ENCODE measurements around the gene RNF207. TPM values are rescaled to one million over a fixed set of nuclear protein-coding genes. Genes with fewer than 3 reads are reported as not detected.

Gene RNF207
- total and polyA plus RNA-seq, 4 donors, result 3.3 to 13.7 (median 5.8) TPM

DNA sequence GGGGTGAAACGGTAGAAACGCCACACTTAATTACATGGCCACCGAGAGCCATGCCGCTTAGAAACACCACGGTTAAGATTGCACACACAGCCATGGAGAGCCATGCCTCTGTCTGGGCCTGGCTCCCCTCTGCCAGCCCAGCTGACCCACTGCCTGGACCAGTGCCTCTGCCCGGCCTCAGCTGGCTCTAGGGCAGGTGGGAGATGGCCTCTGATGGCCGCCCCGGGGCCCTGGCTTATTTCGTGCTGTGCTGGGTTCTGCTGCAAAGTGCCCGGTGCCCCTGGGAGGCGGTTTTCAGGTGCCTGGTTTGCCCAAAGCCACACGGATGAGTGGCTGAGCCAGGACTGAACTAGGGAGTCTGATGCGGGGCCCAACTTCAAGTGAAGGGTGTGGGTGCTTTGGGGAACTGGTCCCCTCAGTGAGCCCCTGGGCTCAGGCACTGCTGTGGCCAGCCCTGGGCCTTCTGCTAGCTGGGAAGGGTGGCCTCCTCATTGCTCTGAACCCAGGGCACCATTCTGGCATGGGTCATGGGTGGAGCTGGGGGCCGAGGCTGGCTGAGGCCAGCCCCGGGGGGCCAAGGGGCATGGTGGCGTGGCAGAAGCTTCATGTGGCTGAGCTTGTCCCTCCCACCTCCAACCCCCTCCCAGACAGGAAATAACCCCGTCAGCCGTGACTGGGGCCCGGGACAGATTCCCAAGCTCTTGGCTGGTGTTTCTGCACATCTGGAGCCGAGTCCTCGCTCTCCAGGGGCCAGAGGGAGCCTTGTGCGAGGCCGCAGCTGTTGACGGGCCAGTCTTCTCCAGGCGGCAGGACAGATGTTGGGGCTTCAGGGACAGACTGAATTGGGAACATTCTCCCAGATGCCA is 56.9 kb downstream of the RNF207 start:
- WGBS, result 89% methylated on average over 25 of the region's 25 CpGs
- H3K36me3 ChIP-seq (ENCODE audit: control insufficient read depth in 4 of 4, insufficient read depth in 3 of 4, low read depth in 1 of 4, low read length in 3 of 4), result no peaks in the 10 kb centered on the region
- no peaks in the 10 kb centered on the region for H3K9me3 ChIP-seq (ENCODE audit: control insufficient read depth in 4 of 4, low read length in 3 of 4)
- H3K4me1 ChIP-seq (ENCODE audit: control insufficient read depth in 4 of 4, insufficient read depth in 4 of 4, low read length in 3 of 4), result peaks cover 11 to 27% (median 20%) of the 10 kb centered on the region in 4 donors
- TF ChIP-seq RAD21 (IDR thresholded peaks at IDR 0.05) (no peak), HNF4G (IDR thresholded peaks at IDR 0.05) (no peak), YY1 (IDR thresholded peaks at IDR 0.05) (no peak), REST (IDR thresholded peaks at IDR 0.05) (no peak), MAX (IDR thresholded peaks at IDR 0.05) (no peak), EGR1 (IDR thresholded peaks at IDR 0.05; ENCODE audit: low read depth in 2 of 2) (no peak), FOXA2 (IDR thresholded peaks at IDR 0.05) (no peak), HNF4A (conservative IDR thresholded peaks at IDR 0.05) (no peak), NR2F2 (IDR thresholded peaks at IDR 0.05) (no peak), GABPA (IDR thresholded peaks at IDR 0.05 in 1 of 2, conservative IDR thresholded peaks at IDR 0.05 in 1 of 2) (no peak), FOXA1 (IDR thresholded peaks at IDR 0.05) (no peak)
- TF ChIP-seq, protein P1, sequence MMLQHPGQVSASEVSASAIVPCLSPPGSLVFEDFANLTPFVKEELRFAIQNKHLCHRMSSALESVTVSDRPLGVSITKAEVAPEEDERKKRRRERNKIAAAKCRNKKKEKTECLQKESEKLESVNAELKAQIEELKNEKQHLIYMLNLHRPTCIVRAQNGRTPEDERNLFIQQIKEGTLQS (IDR thresholded peaks at IDR 0.05), result no peak
- TF ChIP-seq, protein P2, sequence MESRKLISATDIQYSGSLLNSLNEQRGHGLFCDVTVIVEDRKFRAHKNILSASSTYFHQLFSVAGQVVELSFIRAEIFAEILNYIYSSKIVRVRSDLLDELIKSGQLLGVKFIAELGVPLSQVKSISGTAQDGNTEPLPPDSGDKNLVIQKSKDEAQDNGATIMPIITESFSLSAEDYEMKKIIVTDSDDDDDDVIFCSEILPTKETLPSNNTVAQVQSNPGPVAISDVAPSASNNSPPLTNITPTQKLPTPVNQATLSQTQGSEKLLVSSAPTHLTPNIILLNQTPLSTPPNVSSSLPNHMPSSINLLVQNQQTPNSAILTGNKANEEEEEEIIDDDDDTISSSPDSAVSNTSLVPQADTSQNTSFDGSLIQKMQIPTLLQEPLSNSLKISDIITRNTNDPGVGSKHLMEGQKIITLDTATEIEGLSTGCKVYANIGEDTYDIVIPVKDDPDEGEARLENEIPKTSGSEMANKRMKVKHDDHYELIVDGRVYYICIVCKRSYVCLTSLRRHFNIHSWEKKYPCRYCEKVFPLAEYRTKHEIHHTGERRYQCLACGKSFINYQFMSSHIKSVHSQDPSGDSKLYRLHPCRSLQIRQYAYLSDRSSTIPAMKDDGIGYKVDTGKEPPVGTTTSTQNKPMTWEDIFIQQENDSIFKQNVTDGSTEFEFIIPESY (IDR thresholded peaks at IDR 0.05), result no peak
- no peak overlapping the region for H3K9ac ChIP-seq (ENCODE audit: low read depth in 1 of 2, low read length in 2 of 2)
- no peaks in the 10 kb centered on the region for H3K27me3 ChIP-seq (ENCODE audit: control insufficient read depth in 4 of 4, insufficient read depth in 4 of 4, low read length in 3 of 4)
- no peak for DNase-seq (ENCODE audit: low spot score)
- H3K4me3 ChIP-seq (ENCODE audit: low read depth in 1 of 3, low read length in 3 of 3), result no peak overlapping the region
- peak overlapping the region in 1 of 2 donors; percentile 5 for H3K27ac ChIP-seq (ENCODE audit: low read depth in 1 of 2, low read length in 2 of 2)

GRCh38 chr1:6263716-6264115 is 57.8 kb downstream of the RNF207 start:
- no peak for DNase-seq (ENCODE audit: low spot score)
- WGBS, result 91% methylated on average over 7 of the region's 7 CpGs
- Histone ChIP-seq H3K27ac (ENCODE audit: low read depth in 1 of 2, low read length in 2 of 2) (no peak overlapping the region), H3K4me3 (ENCODE audit: low read depth in 1 of 3, low read length in 3 of 3) (no peak overlapping the region), H3K4me1 (ENCODE audit: control insufficient read depth in 4 of 4, insufficient read depth in 4 of 4, low read length in 3 of 4) (peaks cover 11 to 23% (median 19%) of the 10 kb centered on the region in 4 donors), H3K9me3 (ENCODE audit: control insufficient read depth in 4 of 4, low read length in 3 of 4) (no peaks in the 10 kb centered on the region), H3K27me3 (ENCODE audit: control insufficient read depth in 4 of 4, insufficient read depth in 4 of 4, low read length in 3 of 4) (no peaks in the 10 kb centered on the region), H3K36me3 (ENCODE audit: control insufficient read depth in 4 of 4, insufficient read depth in 3 of 4, low read depth in 1 of 4, low read length in 3 of 4) (no peaks in the 10 kb centered on the region), H3K9ac (ENCODE audit: low read depth in 1 of 2, low read length in 2 of 2) (no peak overlapping the region)
- TF ChIP-seq FOXA2 (IDR thresholded peaks at IDR 0.05), result no peak
- TF ChIP-seq NR2F2 (IDR thresholded peaks at IDR 0.05), result no peak
- TF ChIP-seq SP1 (IDR thresholded peaks at IDR 0.05), result no peak
- TF ChIP-seq RAD21 (IDR thresholded peaks at IDR 0.05), result no peak
- TF ChIP-seq YY1 (IDR thresholded peaks at IDR 0.05), result no peak
- TF ChIP-seq, protein P3, sequence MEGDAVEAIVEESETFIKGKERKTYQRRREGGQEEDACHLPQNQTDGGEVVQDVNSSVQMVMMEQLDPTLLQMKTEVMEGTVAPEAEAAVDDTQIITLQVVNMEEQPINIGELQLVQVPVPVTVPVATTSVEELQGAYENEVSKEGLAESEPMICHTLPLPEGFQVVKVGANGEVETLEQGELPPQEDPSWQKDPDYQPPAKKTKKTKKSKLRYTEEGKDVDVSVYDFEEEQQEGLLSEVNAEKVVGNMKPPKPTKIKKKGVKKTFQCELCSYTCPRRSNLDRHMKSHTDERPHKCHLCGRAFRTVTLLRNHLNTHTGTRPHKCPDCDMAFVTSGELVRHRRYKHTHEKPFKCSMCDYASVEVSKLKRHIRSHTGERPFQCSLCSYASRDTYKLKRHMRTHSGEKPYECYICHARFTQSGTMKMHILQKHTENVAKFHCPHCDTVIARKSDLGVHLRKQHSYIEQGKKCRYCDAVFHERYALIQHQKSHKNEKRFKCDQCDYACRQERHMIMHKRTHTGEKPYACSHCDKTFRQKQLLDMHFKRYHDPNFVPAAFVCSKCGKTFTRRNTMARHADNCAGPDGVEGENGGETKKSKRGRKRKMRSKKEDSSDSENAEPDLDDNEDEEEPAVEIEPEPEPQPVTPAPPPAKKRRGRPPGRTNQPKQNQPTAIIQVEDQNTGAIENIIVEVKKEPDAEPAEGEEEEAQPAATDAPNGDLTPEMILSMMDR (IDR thresholded peaks at IDR 0.05; ENCODE audit: low read depth, low read length, missing input control), result no peak
- TF ChIP-seq MAX (IDR thresholded peaks at IDR 0.05), result no peak
- TF ChIP-seq REST (IDR thresholded peaks at IDR 0.05), result no peak
- TF ChIP-seq HNF4A (conservative IDR thresholded peaks at IDR 0.05), result no peak
- TF ChIP-seq HNF4G (IDR thresholded peaks at IDR 0.05), result no peak
- no peak for TF ChIP-seq EGR1 (IDR thresholded peaks at IDR 0.05; ENCODE audit: low read depth in 2 of 2)
- no peak for TF ChIP-seq JUND (IDR thresholded peaks at IDR 0.05)
